AG09319 (cell line): ENCODE measurements around the gene SPTBN1.

Source experiments
- DNase-seq: peaks from one replicate; pipeline ENCODE4 v3.0.0-alpha.2; 2010; ENCODE audit warnings: low read depth; ENCODE audit errors: extremely low read depth
- TF ChIP-seq, protein P1 (sequence below): IDR thresholded peaks from 2 replicates; pipeline ENCODE4 v1.5.1; 2011; ENCODE audit warnings: low read depth, mild to moderate bottlenecking, inconsistent platforms, low read length, moderate library complexity

The SPTBN1 gene

DNA sequence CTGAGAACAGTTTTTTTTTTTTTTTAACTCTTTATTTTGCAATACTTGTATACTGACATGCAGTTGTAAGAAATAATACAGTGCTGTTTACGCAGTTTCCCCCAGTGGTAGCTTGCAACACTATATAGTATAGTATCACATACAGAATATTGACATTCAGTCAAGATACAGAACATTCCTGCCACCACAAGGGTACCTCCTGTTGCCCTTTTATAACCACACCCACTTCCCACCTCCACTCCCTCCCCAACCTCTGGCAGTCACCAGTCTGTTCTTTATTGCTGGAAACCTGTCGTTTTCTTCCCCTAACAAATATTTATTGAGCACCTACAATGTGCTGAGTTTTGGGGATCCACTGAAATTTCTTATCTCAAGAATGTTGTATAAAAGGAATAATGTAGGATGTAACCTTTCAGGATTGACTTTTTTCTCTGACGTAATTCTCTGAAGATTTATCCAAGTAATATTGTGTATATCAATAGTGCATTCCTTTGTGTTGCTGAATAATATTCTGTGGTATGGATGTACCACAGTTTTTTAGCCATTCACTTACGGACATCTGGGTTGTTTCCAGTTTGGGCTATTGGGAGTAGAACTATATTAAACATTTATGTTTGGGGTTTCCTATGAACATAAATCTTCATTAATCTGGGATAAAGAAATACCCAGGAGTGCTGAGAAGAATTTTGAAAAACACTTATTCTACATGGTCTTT lies 215.9 kb downstream of the SPTBN1 start:
- no peak for DNase-seq
- TF ChIP-seq, protein P1, sequence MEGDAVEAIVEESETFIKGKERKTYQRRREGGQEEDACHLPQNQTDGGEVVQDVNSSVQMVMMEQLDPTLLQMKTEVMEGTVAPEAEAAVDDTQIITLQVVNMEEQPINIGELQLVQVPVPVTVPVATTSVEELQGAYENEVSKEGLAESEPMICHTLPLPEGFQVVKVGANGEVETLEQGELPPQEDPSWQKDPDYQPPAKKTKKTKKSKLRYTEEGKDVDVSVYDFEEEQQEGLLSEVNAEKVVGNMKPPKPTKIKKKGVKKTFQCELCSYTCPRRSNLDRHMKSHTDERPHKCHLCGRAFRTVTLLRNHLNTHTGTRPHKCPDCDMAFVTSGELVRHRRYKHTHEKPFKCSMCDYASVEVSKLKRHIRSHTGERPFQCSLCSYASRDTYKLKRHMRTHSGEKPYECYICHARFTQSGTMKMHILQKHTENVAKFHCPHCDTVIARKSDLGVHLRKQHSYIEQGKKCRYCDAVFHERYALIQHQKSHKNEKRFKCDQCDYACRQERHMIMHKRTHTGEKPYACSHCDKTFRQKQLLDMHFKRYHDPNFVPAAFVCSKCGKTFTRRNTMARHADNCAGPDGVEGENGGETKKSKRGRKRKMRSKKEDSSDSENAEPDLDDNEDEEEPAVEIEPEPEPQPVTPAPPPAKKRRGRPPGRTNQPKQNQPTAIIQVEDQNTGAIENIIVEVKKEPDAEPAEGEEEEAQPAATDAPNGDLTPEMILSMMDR: no peak

DNA sequence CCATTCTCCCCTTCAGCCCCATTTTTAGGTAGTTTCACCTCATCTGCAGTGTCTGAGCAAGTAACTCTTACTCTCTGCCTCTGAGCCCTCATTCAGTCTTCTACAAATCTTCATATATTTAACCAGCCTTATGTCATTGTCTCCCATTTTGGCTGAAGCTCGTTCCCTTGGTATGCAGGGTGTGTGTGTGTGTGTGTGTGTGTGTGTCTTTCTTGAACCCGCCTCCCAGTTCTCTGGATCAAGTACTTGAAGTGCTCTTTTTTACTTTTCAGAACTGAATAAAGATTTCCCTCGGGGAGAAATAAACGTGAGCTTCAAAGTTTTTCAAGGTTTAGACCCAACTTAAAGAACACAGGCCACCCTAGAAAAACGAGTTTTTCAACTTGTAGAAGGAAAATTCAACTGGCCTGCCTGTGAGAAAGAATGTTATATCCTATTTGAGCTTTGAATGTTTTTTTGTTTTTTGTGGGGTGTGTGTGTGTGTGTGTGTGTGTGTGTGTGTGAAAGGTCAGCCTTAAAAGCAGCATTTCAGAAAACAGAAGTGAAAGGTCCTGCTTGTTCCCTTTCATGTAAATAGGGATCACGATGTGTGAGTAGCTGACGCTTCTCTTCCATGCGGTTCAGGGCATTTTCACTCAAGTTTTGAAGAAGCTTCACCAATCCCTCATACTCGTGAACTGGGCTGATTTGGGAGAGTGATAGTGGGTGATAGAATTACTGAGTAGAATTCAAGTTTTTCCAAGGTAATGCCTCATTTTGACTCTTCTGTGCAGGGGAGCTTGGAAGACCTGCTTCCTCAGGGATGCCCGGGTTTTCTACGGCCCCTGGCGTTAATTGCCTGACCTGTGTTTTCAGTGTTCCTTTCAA lies 216.7 kb downstream of the SPTBN1 start:
- TF ChIP-seq, protein P1: no peak
- DNase-seq: no peak

DNA sequence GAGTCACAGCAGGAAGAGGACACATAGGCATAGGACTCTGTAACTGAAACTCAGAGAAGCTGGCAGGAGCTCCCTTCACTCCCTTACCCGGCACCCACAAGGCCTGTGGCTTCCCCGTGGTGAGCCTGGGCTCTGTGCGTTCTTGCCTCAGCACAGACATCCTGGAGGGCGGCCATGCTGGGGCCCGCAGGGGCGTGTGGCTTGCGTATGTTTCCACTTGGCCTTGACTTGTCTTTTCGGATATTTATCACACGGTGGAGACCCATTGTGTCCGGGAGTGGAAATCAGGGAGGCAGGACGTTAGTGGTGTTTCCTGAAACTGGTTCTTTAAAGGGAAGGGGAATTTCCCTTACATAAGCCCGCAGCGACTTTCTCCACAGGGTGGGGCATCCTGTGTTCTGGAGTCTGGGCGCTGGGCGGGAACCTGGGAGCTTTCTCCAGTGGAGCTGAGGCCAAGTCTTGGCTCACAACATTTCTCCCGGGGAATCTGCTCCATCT lies 217.4 kb downstream of the SPTBN1 start:
- no peak for DNase-seq

DNA sequence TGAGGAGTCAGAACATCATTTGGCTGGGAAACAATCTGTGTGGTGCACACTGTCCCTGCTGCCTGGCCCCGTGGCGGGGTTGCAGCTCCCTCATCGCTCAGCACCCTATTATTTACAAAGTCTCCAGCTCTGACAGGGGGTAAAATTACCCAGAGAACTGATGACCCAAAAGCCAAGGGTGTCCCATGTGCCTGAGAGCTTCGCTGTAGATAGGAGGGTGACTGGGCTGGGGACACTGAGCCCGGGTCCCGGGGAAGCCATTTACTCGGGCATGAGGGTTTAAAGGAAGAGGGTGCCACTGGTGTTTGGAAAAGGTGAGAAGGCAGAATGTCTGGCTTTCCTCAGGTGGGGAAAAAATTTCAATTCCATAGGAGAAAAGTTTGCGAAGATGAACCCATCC lies 219.2 kb downstream of the SPTBN1 start:
- TF ChIP-seq, protein P1: no peak
- DNase-seq: no peak

More for the DNA sequence above, 217.4 kb downstream of the SPTBN1 start:
- TF ChIP-seq, protein P1: no peak

DNA sequence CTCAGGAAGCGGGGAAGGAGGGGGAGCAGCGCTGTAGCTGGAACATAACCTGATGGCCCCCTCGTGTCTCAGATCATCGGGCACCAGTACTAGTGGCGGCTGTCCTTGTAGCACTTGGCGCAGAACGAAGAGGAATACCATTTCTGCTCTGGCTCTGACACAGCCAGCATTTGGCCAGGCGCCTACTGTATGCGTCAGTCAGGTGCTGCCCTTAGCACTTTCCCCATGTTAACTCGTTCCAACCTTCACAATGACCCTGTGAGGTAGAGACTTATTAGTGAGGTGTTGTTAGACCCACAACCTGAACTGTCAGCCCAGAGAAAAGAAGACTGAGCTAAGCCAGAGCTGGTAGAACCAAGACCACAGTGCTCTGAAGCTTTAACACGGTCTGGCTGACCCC lies 219.6 kb downstream of the SPTBN1 start:
- DNase-seq: no peak
- TF ChIP-seq, protein P1: no peak

DNA sequence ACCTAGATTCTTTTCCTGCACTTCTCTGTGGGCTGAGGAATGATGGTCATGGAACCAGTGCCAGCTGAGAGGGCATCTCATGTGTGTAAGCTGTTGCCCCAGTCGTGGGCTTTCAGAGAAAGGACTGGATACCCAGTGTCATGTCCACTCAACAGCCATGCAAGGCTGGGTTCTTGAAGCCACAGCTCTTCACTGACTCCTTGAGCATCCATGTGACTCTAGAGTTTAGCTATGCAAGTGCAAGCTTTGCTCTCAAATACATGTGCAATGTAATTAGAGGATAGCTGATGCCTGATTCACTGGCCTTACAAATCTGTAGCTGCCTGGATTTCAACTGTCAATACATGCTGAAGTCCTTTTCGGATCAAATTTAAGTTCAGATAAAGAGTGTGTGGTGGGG lies 220.5 kb downstream of the SPTBN1 start:
- TF ChIP-seq, protein P1: no peak
- DNase-seq: no peak
